Adipocyte (in vitro differentiated cells): ENCODE measurements around the gene PLS3.

Experiments
- DNase-seq: peaks from one replicate; pipeline ENCODE4 v3.0.0-alpha.2; 2015; ENCODE audit warnings: low read depth
- H3K27me3 ChIP-seq: replicated peaks from 2 replicates; pipeline ENCODE4 v1.7.0; 2013; ENCODE audit warnings: mild to moderate bottlenecking, low read length, moderate library complexity; ENCODE audit not compliant: control insufficient read depth, insufficient read depth
- H3K36me3 ChIP-seq: 2 replicates; pipeline ENCODE4 v1.7.0; 2013; ENCODE audit warnings: low read length, mild to moderate bottlenecking, moderate library complexity; ENCODE audit not compliant: control insufficient read depth, insufficient read depth, severe bottlenecking
- H3K4me1 ChIP-seq: 2 replicates; pipeline ENCODE4 v1.7.0; 2013; ENCODE audit warnings: mild to moderate bottlenecking, low read length, moderate library complexity; ENCODE audit not compliant: control insufficient read depth, insufficient read depth
- H3K4me3 ChIP-seq: 2 replicates; pipeline ENCODE4 v1.7.0; 2013; ENCODE audit warnings: mild to moderate bottlenecking, low read length, moderate library complexity
- H3K9ac ChIP-seq: 2 replicates; pipeline ENCODE4 v1.7.0; 2013; ENCODE audit warnings: mild to moderate bottlenecking, low read length, moderate library complexity
- H3K9me3 ChIP-seq: 2 replicates; pipeline ENCODE4 v1.7.0; 2013; ENCODE audit warnings: mild to moderate bottlenecking, low read length, moderate library complexity; ENCODE audit not compliant: control insufficient read depth

The PLS3 gene

DNA sequence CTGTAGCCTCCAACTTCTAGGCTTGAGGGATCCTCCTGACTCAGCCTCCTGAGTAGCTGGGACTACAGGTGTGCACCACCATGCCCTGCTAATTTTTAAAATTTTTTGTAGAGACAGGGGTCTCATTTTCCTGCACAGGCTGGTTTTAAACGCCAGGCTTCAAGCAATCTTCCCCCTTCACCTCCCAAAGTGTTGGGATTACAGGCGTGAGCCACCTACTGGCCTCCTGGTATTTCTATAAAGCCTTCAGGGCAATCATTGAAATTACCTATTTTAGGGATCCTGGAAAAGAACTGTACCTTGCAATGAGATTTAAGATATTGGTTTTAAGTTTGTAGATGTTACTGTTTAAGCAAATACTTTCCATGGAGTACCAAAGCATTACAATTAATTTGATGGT is 13.5 kb upstream of the PLS3 start:
- H3K36me3 ChIP-seq: no peaks in the 10 kb centered on the region
- peaks cover 8% of the 10 kb centered on the region for H3K27me3 ChIP-seq
- H3K4me1 ChIP-seq: no peaks in the 10 kb centered on the region
- DNase-seq: no peak
- no peaks in the 10 kb centered on the region for H3K9me3 ChIP-seq
- H3K9ac ChIP-seq: no peak overlapping the region
- no peak overlapping the region for H3K4me3 ChIP-seq

- no peaks in the 10 kb centered on the region for H3K36me3 ChIP-seq
- H3K4me3 ChIP-seq: no peak overlapping the region
- H3K9ac ChIP-seq: no peak overlapping the region
- H3K27me3 ChIP-seq: peaks cover 10% of the 10 kb centered on the region
- no peak for DNase-seq
- H3K9me3 ChIP-seq: no peaks in the 10 kb centered on the region
- no peaks in the 10 kb centered on the region for H3K4me1 ChIP-seq
These were observed 12.0 kb upstream of the PLS3 start for GRCh38 chrX:115549008-115549407.

- Histone ChIP-seq H3K36me3 (no peaks in the 10 kb centered on the region), H3K9me3 (no peaks in the 10 kb centered on the region), H3K4me1 (no peaks in the 10 kb centered on the region), H3K9ac (no peak overlapping the region), H3K4me3 (no peak overlapping the region), H3K27me3 (peaks cover 14% of the 10 kb centered on the region)
- no peak for DNase-seq
These were observed 7.8 kb upstream of the PLS3 start for GRCh38 chrX:115553171-115553570.

GRCh38 chrX:115559672-115560071 is 1.3 kb upstream of the PLS3 start:
- Histone ChIP-seq H3K36me3 (no peaks in the 10 kb centered on the region), H3K9ac (no peak overlapping the region), H3K4me1 (peaks cover 16% of the 10 kb centered on the region), H3K4me3 (no peak overlapping the region), H3K9me3 (no peaks in the 10 kb centered on the region), H3K27me3 (peaks cover 10% of the 10 kb centered on the region)
- DNase-seq: no peak

- no peak for DNase-seq
These were observed 580 bp upstream of the PLS3 start for GRCh38 chrX:115560211-115560977.

GRCh38 chrX:115561605-115562479 is 868 bp downstream of the PLS3 start:
- H3K9ac ChIP-seq: peak overlapping the region; percentile 90
- no peaks in the 10 kb centered on the region for H3K9me3 ChIP-seq
- no peaks in the 10 kb centered on the region for H3K36me3 ChIP-seq
- peak; percentile 65 for DNase-seq
- H3K4me3 ChIP-seq: peak overlapping the region; percentile 87
- H3K27me3 ChIP-seq: peaks cover 10% of the 10 kb centered on the region
- peaks cover 19% of the 10 kb centered on the region for H3K4me1 ChIP-seq

More at GRCh38 chrX:115560211-115560977, 580 bp upstream of the PLS3 start:
- Histone ChIP-seq H3K27me3 (peaks cover 10% of the 10 kb centered on the region), H3K9me3 (no peaks in the 10 kb centered on the region), H3K4me1 (peaks cover 16% of the 10 kb centered on the region), H3K9ac (peak overlapping the region; percentile 90), H3K4me3 (peak overlapping the region; percentile 87), H3K36me3 (no peaks in the 10 kb centered on the region)

GRCh38 chrX:115562480-115562847 is 1.5 kb downstream of the PLS3 start:
- H3K27me3 ChIP-seq: peaks cover 7% of the 10 kb centered on the region
- H3K9ac ChIP-seq: peak overlapping the region; percentile 90
- no peaks in the 10 kb centered on the region for H3K36me3 ChIP-seq
- DNase-seq: peak; percentile 72
- peak overlapping the region; percentile 87 for H3K4me3 ChIP-seq
- peaks cover 19% of the 10 kb centered on the region for H3K4me1 ChIP-seq
- H3K9me3 ChIP-seq: no peaks in the 10 kb centered on the region

GRCh38 chrX:115563633-115564162 is 2.7 kb downstream of the PLS3 start:
- Histone ChIP-seq H3K9ac (peak overlapping the region; percentile 45), H3K36me3 (no peaks in the 10 kb centered on the region), H3K27me3 (peaks cover 7% of the 10 kb centered on the region), H3K4me1 (peaks cover 19% of the 10 kb centered on the region), H3K4me3 (peak overlapping the region; percentile 3), H3K9me3 (no peaks in the 10 kb centered on the region)
- peak; percentile 7 for DNase-seq

GRCh38 chrX:115564243-115564642 is 3.3 kb downstream of the PLS3 start:
- Histone ChIP-seq H3K4me1 (peaks cover 19% of the 10 kb centered on the region), H3K9me3 (no peaks in the 10 kb centered on the region), H3K9ac (no peak overlapping the region), H3K4me3 (peak overlapping the region; percentile 3), H3K36me3 (no peaks in the 10 kb centered on the region), H3K27me3 (peaks cover 7% of the 10 kb centered on the region)
- DNase-seq: peak; percentile 20

DNA sequence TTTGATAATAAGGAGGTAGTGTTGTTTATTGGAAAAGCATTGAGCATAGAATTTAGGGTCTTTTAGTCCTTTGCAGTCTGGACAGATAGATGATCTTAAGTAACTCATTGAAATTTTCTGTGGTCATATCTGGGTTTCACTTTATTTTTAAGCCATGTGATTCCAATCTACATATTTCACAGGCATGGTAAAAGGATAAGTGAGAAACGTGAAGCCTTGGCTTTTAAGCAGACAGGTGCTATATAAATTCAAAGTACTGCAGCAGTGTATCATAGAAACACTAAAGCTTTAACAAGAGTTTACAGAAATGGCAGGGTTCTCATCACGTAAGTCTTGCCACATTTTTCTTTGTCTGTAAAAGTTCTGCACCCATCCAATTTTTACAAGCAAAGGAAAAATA is 4.9 kb downstream of the PLS3 start:
- Histone ChIP-seq H3K4me1 (peaks cover 15% of the 10 kb centered on the region), H3K27me3 (peaks cover 7% of the 10 kb centered on the region), H3K36me3 (no peaks in the 10 kb centered on the region), H3K4me3 (no peak overlapping the region), H3K9me3 (no peaks in the 10 kb centered on the region), H3K9ac (no peak overlapping the region)
- no peak for DNase-seq

DNA sequence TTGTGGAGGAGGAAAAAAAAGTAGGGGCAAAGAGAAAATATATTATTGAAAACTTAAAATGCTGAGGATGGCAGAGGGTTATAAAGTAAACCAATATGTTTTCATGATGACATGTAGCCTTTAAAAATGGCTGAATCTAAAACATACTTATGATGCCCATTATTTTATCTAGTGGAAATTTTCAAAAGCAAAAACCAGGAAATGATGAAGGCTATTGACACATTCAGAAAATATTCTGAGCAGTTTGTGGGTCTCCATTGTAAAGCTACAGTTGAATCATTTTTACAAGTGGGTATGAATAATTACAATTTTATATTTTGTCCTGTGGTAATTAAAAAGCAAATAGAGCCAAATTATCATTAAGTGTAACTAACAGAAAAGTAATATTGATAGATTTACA is 10.7 kb downstream of the PLS3 start:
- H3K9ac ChIP-seq: no peak overlapping the region
- peaks cover 3% of the 10 kb centered on the region for H3K4me1 ChIP-seq
- peaks cover 2% of the 10 kb centered on the region for H3K27me3 ChIP-seq
- H3K36me3 ChIP-seq: peaks cover 3% of the 10 kb centered on the region
- no peak overlapping the region for H3K4me3 ChIP-seq
- no peak for DNase-seq
- H3K9me3 ChIP-seq: no peaks in the 10 kb centered on the region
